Right cardiac atrium (tissue), 5 donors: ENCODE measurements around the gene CLIP1. TPM values are rescaled to one million over a fixed set of nuclear protein-coding genes. Genes with fewer than 3 reads are reported as not detected.

ENCODE experiments used
- ATAC-seq, 2 donors: fragments of 200-7000 bp; cut with Tn5 transposase; one replicate each; pipeline versions ENCODE4 v1.8.0 to v1.9.1; 2020; ENCODE audit warnings: moderate library complexity in 2 of 2, mild to moderate bottlenecking in 1 of 2
- DNase-seq, 3 donors: peaks; one replicate each; pipeline ENCODE4 v3.0.0-alpha.2; 2020
- H3K27ac ChIP-seq: one replicate; pipeline ENCODE4 v1.5.1; 2013; ENCODE audit warnings: mild to moderate bottlenecking, low read length, control low read depth, moderate library complexity
- H3K27me3 ChIP-seq: one replicate; pipeline ENCODE4 v1.6.1; 2013; ENCODE audit not compliant: control insufficient read depth, insufficient read depth
- H3K4me1 ChIP-seq: one replicate; pipeline ENCODE4 v1.6.1; 2013; ENCODE audit warnings: low read length; ENCODE audit not compliant: control insufficient read depth, insufficient read depth
- H3K4me3 ChIP-seq: one replicate; pipeline ENCODE4 v1.5.1; 2013; ENCODE audit warnings: low read length, control low read depth
- H3K9me3 ChIP-seq: one replicate; pipeline ENCODE4 v1.6.1; 2013; ENCODE audit warnings: low read length; ENCODE audit not compliant: control insufficient read depth
- WGBS: extraction: QIAGEN DNeasy Blood & Tissue Kit; methylation state at CpG from one replicate; pipeline ENCODE4 v1.1.7; 2013; 5-methylcytosine and 5-hydroxymethylcytosine counted together
- intact Hi-C, 4 donors: fragments of 100-400 bp; cut with DNase I; formaldehyde crosslinking; loops; one replicate each; pipeline versions ENCODE4 v1.11.0 to v1.14.0; 2022 to 2023
- polyA plus RNA-seq: library from polyadenylated mRNA; stranded (reverse); fragments of 200-250 nt; gene quantifications from one replicate; pipeline ENCODE4 v1.2.3, GENCODE V29; 2013
- total RNA-seq, 4 donors: library from RNA; stranded (reverse); fragmentation: NEBNext Ultra II Directional; extraction: Animal tissue kit (Norgen Biotek cat#: 25700); gene quantifications; one replicate each; pipeline ENCODE4 v1.2.1, GENCODE V29; 2021
- donor health status: healthy with polysubstance abuse.
- donor health status: DM: no; HTN: yes; CAD: no.
- donor health status: DM: no; HTN: no; CAD: no.
- donor health status: DM: no; HTN: yes; CAD: no; lungs with severe emphysema.
- donor health status: DM: yes; HTN: yes; CAD: no.

CLIP1 gene
- total and polyA plus RNA-seq, 5 donors, result 43.7 to 131 (median 119) TPM

DNA sequence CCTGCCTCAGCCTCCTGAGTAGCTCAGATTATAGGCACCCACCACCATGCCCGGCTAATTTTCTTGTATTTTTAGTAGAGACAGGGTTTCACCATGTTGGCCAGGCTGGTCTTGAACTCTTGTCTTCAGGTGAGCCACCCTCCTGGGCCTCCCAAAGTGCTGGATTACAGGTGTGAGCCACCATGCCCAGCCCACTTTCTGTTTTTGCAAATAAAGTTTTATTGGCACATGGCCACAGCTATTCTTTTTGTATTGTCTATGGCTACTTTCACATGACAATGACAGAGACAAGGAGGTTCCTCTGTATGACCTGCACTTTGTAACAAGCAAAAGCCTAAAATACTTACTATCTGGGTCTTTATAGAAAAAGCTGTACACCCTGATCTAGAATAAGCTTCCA lies 176.9 kb downstream of the CLIP1 start:
- no peak for ATAC-seq
- DNase-seq, result no peak
- H3K4me1 ChIP-seq, result no peaks in the 10 kb centered on the region
- H3K27ac ChIP-seq, result no peak overlapping the region
- H3K9me3 ChIP-seq, result no peaks in the 10 kb centered on the region
- H3K4me3 ChIP-seq, result no peak overlapping the region
- 100% methylated on average over 1 of the region's 1 CpG for WGBS
- no peaks in the 10 kb centered on the region for H3K27me3 ChIP-seq
- intact Hi-C loops, result no loop called here

GRCh38 chr12:122244565-122245371 lies 177.7 kb downstream of the CLIP1 start:
- intact Hi-C loops, result no loop called here
- no peak overlapping the region for H3K4me3 ChIP-seq
- H3K4me1 ChIP-seq, result no peaks in the 10 kb centered on the region
- WGBS, result 82% methylated on average over 11 of the region's 11 CpGs
- H3K9me3 ChIP-seq, result no peaks in the 10 kb centered on the region
- DNase-seq (no peak), ATAC-seq (no peak)
- no peaks in the 10 kb centered on the region for H3K27me3 ChIP-seq
- H3K27ac ChIP-seq, result no peak overlapping the region

DNA sequence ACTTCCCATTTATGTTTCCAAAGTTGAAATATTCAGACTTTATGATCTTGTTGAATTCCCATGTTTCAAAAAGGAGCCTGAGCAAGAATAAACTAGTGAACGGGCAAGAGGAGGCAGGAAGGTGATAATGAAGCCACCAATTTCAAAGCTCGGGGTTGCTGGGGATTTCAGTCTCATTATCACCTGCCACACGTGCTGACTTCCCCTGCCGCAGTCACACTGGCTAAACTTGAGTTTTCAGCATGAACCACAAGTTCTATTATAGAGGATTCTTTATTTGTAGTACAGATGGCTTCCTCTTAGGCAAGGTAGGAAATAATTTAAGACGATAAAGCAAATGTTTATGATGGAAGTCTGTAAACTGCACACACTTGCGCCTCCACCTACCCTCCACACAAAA lies 178.5 kb downstream of the CLIP1 start:
- no peak overlapping the region for H3K27ac ChIP-seq
- ATAC-seq, result no peak

GRCh38 chr12:122238861-122239260 lies 183.6 kb downstream of the CLIP1 start:
- no peak overlapping the region for H3K27ac ChIP-seq
- intact Hi-C loops, result no loop called here
- no peaks in the 10 kb centered on the region for H3K27me3 ChIP-seq
- no peaks in the 10 kb centered on the region for H3K4me1 ChIP-seq
- no peaks in the 10 kb centered on the region for H3K9me3 ChIP-seq
- DNase-seq (no peak), ATAC-seq (no peak)
- 92% methylated on average over 5 of the region's 5 CpGs for WGBS
- no peak overlapping the region for H3K4me3 ChIP-seq

More for the DNA sequence above, 178.5 kb downstream of the CLIP1 start:
- intact Hi-C loops, result no loop called here
- H3K27me3 ChIP-seq, result no peaks in the 10 kb centered on the region
- H3K4me3 ChIP-seq, result no peak overlapping the region
- no peak for DNase-seq
- 80% methylated on average over 6 of the region's 6 CpGs for WGBS
- H3K9me3 ChIP-seq, result no peaks in the 10 kb centered on the region
- H3K4me1 ChIP-seq, result no peaks in the 10 kb centered on the region

GRCh38 chr12:122235741-122236140 lies 186.7 kb downstream of the CLIP1 start:
- Histone ChIP-seq H3K9me3 (no peaks in the 10 kb centered on the region), H3K4me3 (no peak overlapping the region), H3K4me1 (no peaks in the 10 kb centered on the region), H3K27me3 (no peaks in the 10 kb centered on the region), H3K27ac (no peak overlapping the region)
- intact Hi-C loops, result no loop called here
- no peak for ATAC-seq
- DNase-seq, result no peak
- 80% methylated on average over 7 of the region's 7 CpGs for WGBS

- H3K27me3 ChIP-seq, result no peaks in the 10 kb centered on the region
- H3K9me3 ChIP-seq, result no peaks in the 10 kb centered on the region
- ATAC-seq, result no peak
- intact Hi-C loops, result no loop called here
- no peaks in the 10 kb centered on the region for H3K4me1 ChIP-seq
- no peak overlapping the region for H3K27ac ChIP-seq
- H3K4me3 ChIP-seq, result no peak overlapping the region
- WGBS, result 97% methylated on average over 10 of the region's 10 CpGs
- DNase-seq, result no peak
These were observed 189.8 kb downstream of the CLIP1 start for GRCh38 chr12:122232691-122233090.

- Histone ChIP-seq H3K27me3 (no peaks in the 10 kb centered on the region), H3K4me3 (no peak overlapping the region), H3K4me1 (peaks cover 5% of the 10 kb centered on the region), H3K27ac (no peak overlapping the region), H3K9me3 (no peaks in the 10 kb centered on the region)
- ATAC-seq, result no peak
- WGBS, result 72% methylated on average over 6 of the region's 6 CpGs
- DNase-seq, result no peak
- intact Hi-C loops, result no loop called here
These were observed 191.7 kb downstream of the CLIP1 start for GRCh38 chr12:122230798-122231197.

DNA sequence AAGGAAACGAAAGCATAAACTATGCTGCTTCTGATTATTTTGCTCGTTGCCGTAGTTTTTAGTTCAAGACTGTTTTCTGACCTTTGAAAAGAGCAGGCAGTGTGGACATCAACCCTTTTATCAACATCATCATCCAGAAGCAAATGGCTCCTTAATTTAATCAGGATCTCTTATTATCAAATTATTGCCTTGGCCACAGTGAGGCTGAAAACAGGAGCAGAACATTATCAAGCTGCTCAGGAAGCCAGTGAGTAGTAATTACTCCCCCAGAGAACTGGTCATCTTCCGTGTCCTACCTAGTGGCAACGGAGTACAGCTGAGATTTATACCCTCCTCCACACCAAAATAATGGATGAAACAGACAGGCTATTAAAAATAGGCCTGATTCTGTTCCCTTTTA lies 194.4 kb downstream of the CLIP1 start:
- H3K4me1 ChIP-seq, result peaks cover 5% of the 10 kb centered on the region
- intact Hi-C loops, result no loop called here
- 92% methylated on average over 5 of the region's 5 CpGs for WGBS

DNA sequence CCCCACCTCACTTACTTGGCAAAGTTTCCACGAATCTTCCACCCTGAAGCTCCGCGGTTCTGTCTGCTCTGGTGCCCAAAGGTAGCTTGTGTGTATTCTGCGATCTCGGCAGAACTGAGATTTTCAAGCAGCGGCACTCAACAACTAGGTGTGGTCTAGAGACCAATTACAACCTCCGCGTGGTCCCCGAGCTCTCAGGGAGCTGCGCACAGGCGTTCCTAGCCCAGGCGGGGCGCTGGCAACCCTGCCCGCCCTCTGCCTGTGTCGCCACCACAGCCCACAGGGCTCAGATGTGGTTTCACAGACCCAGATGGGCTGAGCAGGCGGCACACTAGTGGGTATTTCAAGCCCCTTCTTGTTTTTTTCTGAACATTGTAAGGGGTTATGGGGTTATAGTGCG lies 195.1 kb downstream of the CLIP1 start:
- H3K27ac ChIP-seq, result no peak overlapping the region
- peak in 1 of 3 donors; percentile 62 for DNase-seq
- H3K4me1 ChIP-seq, result peaks cover 5% of the 10 kb centered on the region
- H3K9me3 ChIP-seq, result no peaks in the 10 kb centered on the region
- no peak for ATAC-seq
- no peak overlapping the region for H3K4me3 ChIP-seq
- WGBS, result 92% methylated on average over 17 of the region's 17 CpGs
- intact Hi-C loops, result no loop called here
- H3K27me3 ChIP-seq, result no peaks in the 10 kb centered on the region

More for the DNA sequence above, 194.4 kb downstream of the CLIP1 start:
- no peak overlapping the region for H3K4me3 ChIP-seq
- H3K27me3 ChIP-seq, result no peaks in the 10 kb centered on the region
- DNase-seq (no peak), ATAC-seq (no peak)
- no peaks in the 10 kb centered on the region for H3K9me3 ChIP-seq
- H3K27ac ChIP-seq, result no peak overlapping the region

DNA sequence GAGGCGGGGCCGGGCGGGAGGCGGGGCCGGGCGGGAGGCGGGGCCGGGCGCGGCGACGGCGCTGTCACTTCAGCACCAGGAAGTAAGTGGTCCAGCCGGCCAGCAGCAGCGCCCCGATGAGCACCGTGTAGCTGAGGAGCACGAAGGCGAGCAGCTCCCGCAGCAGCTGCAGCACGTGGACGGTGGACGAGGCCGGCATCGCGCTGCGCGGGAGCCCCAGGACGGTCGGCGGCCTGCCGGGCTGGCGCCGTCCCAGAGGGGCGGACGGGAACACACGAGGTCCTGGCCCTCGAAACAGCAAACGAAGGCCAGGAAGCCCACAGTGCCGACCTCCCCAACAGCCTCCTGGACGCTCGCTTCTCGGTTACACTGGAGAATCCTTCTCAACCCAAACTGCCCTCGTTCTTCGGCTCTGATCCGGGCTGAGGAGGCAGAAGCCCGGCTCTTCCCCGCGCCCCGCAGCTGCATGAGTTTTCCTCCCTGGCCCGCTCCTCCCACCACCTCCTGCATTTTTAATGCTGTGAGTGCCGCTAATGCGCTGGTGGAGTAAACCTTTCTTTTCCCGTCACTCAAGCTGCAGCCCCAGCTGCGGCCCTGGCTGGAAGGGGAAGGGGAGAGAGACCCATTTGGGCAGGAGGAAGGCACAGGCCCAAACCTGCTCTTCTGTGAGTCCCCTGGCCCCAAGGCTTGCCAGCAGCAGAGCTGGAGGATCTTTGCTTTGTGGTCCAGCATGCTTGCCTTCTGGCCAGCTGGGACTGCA lies 195.9 kb downstream of the CLIP1 start:
- ATAC-seq (no peak), DNase-seq (peak in 1 of 3 donors; percentile 64)
- WGBS, result 7% methylated on average over 55 of the region's 55 CpGs
- no peaks in the 10 kb centered on the region for H3K9me3 ChIP-seq
- intact Hi-C loops, result no loop called here
- no peak overlapping the region for H3K27ac ChIP-seq
- peak overlapping the region; percentile 16 for H3K4me3 ChIP-seq
- H3K27me3 ChIP-seq, result no peaks in the 10 kb centered on the region
- peaks cover 5% of the 10 kb centered on the region for H3K4me1 ChIP-seq

DNA sequence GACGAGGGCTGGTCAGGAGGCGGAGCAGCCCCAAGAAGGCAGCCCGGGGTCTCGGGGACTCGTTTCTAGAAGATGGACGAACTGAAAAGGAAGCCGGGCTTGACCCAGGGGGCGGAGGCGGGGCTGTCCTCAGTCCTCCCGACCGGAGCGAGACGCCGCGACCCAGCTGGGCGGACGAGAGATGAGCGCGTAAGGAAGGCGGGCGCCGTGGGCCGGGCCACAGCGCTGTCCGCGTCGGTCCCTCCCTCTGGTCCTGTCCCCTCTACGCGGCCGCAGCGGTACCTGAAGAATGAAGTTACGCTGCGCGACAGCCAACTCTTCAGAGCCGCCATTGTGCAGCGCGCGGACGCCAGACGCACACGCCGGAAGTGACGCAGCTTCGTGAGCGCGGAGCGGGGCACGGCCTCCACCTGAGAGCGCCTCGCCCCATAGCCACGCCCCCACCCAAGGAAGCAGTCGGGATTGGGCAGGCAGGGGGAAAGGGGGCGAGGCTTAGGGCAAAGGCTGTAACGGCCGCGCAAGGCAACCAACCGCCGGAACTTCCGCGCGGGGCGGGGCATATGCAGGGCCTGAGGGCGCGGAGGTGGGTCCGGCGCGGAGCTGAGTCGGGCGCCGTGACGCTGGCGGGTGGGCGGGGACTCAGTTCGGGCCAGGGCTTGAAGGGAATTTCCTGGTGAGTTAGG lies 196.6 kb downstream of the CLIP1 start, which contains the start of gene DIABLO:
DIABLO (minus strand) TSS at position 370 of the 683 bp plus-strand sequence; CDS start at position 332, 38 bp downstream.
- intact Hi-C loops, result no loop called here
- H3K27ac ChIP-seq, result peak within 1 kb of the TSS; percentile 63
- under 1% methylated on average over 74 of the region's 74 CpGs for WGBS
- peaks cover 5% of the 10 kb centered on the region for H3K4me1 ChIP-seq
- ATAC-seq, result peak; percentile 98 to 99
- H3K4me3 ChIP-seq, result peak within 1 kb of the TSS; percentile 56
- peak; percentile 100 for DNase-seq
- H3K9me3 ChIP-seq, result no peaks in the 10 kb centered on the region
- no peaks in the 10 kb centered on the region for H3K27me3 ChIP-seq
